ENCODE measurements around the gene KLHL29.
A peak's percentile ranks its signal among the peaks of the same experiment; 100 is the strongest.
"Not testable (repeated sequence)": the region's sequence is repeated elsewhere in the genome, so short reads cannot be mapped to it uniquely, and the experiment has no call there.

KLHL29 gene

GRCh38 chr2:23705771-23706612, 321.0 kb downstream of the KLHL29 start:
- DNase-seq: no peak

- DNase-seq: no peak
These were observed 321.7 kb downstream of the KLHL29 start for GRCh38 chr2:23706613-23707078.

- no peak for DNase-seq
These were observed 322.1 kb downstream of the KLHL29 start for GRCh38 chr2:23707096-23707495.

- peak; percentile 51 for DNase-seq
These were observed 323.8 kb downstream of the KLHL29 start for GRCh38 chr2:23708771-23709170.

- peak; percentile 66 for DNase-seq
These were observed 324.3 kb downstream of the KLHL29 start for GRCh38 chr2:23709311-23709710.

- no peak for DNase-seq
These were observed 327.2 kb downstream of the KLHL29 start for GRCh38 chr2:23711979-23712755.

- DNase-seq: no peak
These were observed 327.8 kb downstream of the KLHL29 start for GRCh38 chr2:23712756-23713151.

- DNase-seq: no peak
These were observed 328.4 kb downstream of the KLHL29 start for GRCh38 chr2:23713351-23713750.

GRCh38 chr2:23718931-23719700, 334.1 kb downstream of the KLHL29 start:
- DNase-seq: no peak

- DNase-seq: no peak
These were observed 334.7 kb downstream of the KLHL29 start for GRCh38 chr2:23719716-23720115.

GRCh38 chr2:23720705-23721453, 335.9 kb downstream of the KLHL29 start:
- no peak for DNase-seq

GRCh38 chr2:23721454-23721826, 336.5 kb downstream of the KLHL29 start:
- no peak for DNase-seq

- no peak for DNase-seq
These were observed 337.3 kb downstream of the KLHL29 start for GRCh38 chr2:23722255-23722654.

GRCh38 chr2:23723029-23723428, 338.1 kb downstream of the KLHL29 start:
- not testable (repeated sequence) for DNase-seq

GRCh38 chr2:23734416-23734815, 349.4 kb downstream of the KLHL29 start:
- no peak for DNase-seq

- not testable (repeated sequence) for DNase-seq
These were observed 351.8 kb downstream of the KLHL29 start for GRCh38 chr2:23736783-23737182.

GRCh38 chr2:23745068-23745725, 360.2 kb downstream of the KLHL29 start:
- DNase-seq: no peak

- peak; percentile 14 for DNase-seq
These were observed 360.7 kb downstream of the KLHL29 start for GRCh38 chr2:23745726-23746105.

GRCh38 chr2:23746141-23746863, 361.3 kb downstream of the KLHL29 start:
- DNase-seq: no peak

- no peak for DNase-seq
These were observed 366.8 kb downstream of the KLHL29 start for GRCh38 chr2:23751747-23752265.

All from NCI-H345 (cell line).